Neural cell (in vitro differentiated cells): Measurements from ENCODE around the gene AGBL1. TPM values are rescaled to one million over a fixed set of nuclear protein-coding genes. Genes with fewer than 3 reads are reported as not detected.
A peak's percentile ranks its signal among the peaks of the same experiment; 100 is the strongest.

Experiments
- H2AFZ ChIP-seq: fragments of 200-600, 300-800 bp; sonication (generic), shearing (Covaris generic); 2 replicates; pipeline ENCODE4 v1.6.0; 2014; ENCODE audit warnings: low read depth, mild to moderate bottlenecking, antibody characterized with exemption, low read length, moderate library complexity
- H3F3A ChIP-seq: fragments of 200-600 bp; shearing (Covaris generic); 2 replicates; pipeline ENCODE4 v1.6.1; 2016; ENCODE audit warnings: mild to moderate bottlenecking, moderate library complexity, mixed read lengths, antibody characterized with exemption, low read length; ENCODE audit not compliant: insufficient read depth, poor library complexity, severe bottlenecking
- H3K27ac ChIP-seq: fragments of 200-600, 300-800 bp; sonication (generic), shearing (Covaris generic); 2 replicates; pipeline ENCODE4 v1.5.1; 2014; ENCODE audit warnings: mild to moderate bottlenecking, low read length, moderate library complexity
- H3K27me3 ChIP-seq: fragments of 300-800, 200-600 bp; sonication (generic), shearing (Covaris generic); 2 replicates; pipeline ENCODE4 v1.6.0; 2014; ENCODE audit warnings: mild to moderate bottlenecking, low read depth, low read length, moderate library complexity; ENCODE audit not compliant: insufficient read depth
- H3K36me3 ChIP-seq: fragments of 300-800, 200-600 bp; sonication (generic), shearing (Covaris generic); 2 replicates; pipeline ENCODE4 v1.5.1; 2014; ENCODE audit warnings: mild to moderate bottlenecking, antibody characterized with exemption, low read length, moderate library complexity; ENCODE audit not compliant: insufficient read depth
- H3K4me2 ChIP-seq: fragments of 300-800, 200-600 bp; sonication (generic), shearing (Covaris generic); 2 replicates; pipeline ENCODE4 v1.6.0; 2014; ENCODE audit warnings: mild to moderate bottlenecking, low read length
- H3K4me3 ChIP-seq: fragments of 300-800, 200-600 bp; sonication (generic), shearing (Covaris generic); 2 replicates; pipeline ENCODE4 v1.5.1; 2014; ENCODE audit warnings: mild to moderate bottlenecking, low read length, moderate library complexity
- H3K79me2 ChIP-seq: fragments of 200-600 bp; shearing (Covaris generic); replicated peaks from 2 replicates; pipeline ENCODE4 v1.6.0; 2014; ENCODE audit warnings: mild to moderate bottlenecking, low read length, moderate library complexity; ENCODE audit not compliant: insufficient read depth
- H3K9ac ChIP-seq: fragments of 300-800, 200-600 bp; sonication (generic), shearing (Covaris generic); 2 replicates; pipeline ENCODE4 v1.6.1; 2016; ENCODE audit warnings: mild to moderate bottlenecking, low read length, mixed read lengths
- H3K9me2 ChIP-seq: fragments of 200-600 bp; shearing (Covaris generic); 2 replicates; pipeline ENCODE4 v1.6.1; 2016; ENCODE audit warnings: mild to moderate bottlenecking, low read length, mixed read lengths; ENCODE audit not compliant: insufficient read depth
- H3K9me3 ChIP-seq: fragments of 200-600, 300-800 bp; sonication (generic), shearing (Covaris generic); 2 replicates; pipeline ENCODE4 v1.6.1; 2016; ENCODE audit warnings: mild to moderate bottlenecking, mixed run types, low read length, moderate library complexity, mixed read lengths
- H4K20me1 ChIP-seq: fragments of 200-600 bp; shearing (Covaris generic); 2 replicates; pipeline ENCODE4 v1.6.1; 2016; ENCODE audit warnings: mild to moderate bottlenecking, mixed run types; ENCODE audit not compliant: insufficient read depth
- CTCF ChIP-seq: fragments of 450-650 bp; IDR thresholded peaks from 2 replicates; pipeline ENCODE4 v1.5.1; 2014; ENCODE audit warnings: antibody characterized with exemption, mild to moderate bottlenecking, moderate library complexity; ENCODE audit not compliant: poor library complexity, severe bottlenecking
- EP300 ChIP-seq: fragments of 450-650 bp; conservative IDR thresholded peaks from 2 replicates; pipeline ENCODE4 v1.6.1; 2014; ENCODE audit warnings: antibody characterized with exemption, mild to moderate bottlenecking, moderate library complexity; ENCODE audit not compliant: poor library complexity, severe bottlenecking
- EZH2 ChIP-seq: fragments of 200-600, 300-800 bp; shearing (Covaris generic), sonication (generic); IDR thresholded peaks from 2 replicates; pipeline ENCODE4 v1.6.1; 2014; ENCODE audit warnings: antibody characterized with exemption, low read length, borderline replicate concordance, mild to moderate bottlenecking; ENCODE audit not compliant: insufficient read depth, poor library complexity, severe bottlenecking
- MXI1 ChIP-seq: fragments of 450-650 bp; conservative IDR thresholded peaks from 2 replicates; pipeline ENCODE4 v1.6.1; 2014; ENCODE audit warnings: antibody characterized with exemption, mild to moderate bottlenecking; ENCODE audit not compliant: poor library complexity, severe bottlenecking
- POLR2AphosphoS5 ChIP-seq: IDR thresholded peaks from 2 replicates; pipeline ENCODE4 v1.6.1; 2012
- RAD21 ChIP-seq: fragments of 450-650 bp; conservative IDR thresholded peaks from 2 replicates; pipeline ENCODE4 v1.6.1; 2014; ENCODE audit warnings: antibody characterized with exemption, mild to moderate bottlenecking, moderate library complexity
- REST ChIP-seq: IDR thresholded peaks from 2 replicates; pipeline ENCODE4 v1.6.1; 2012; ENCODE audit warnings: borderline replicate concordance
- SMC3 ChIP-seq: fragments of 450-650 bp; conservative IDR thresholded peaks from 2 replicates; pipeline ENCODE4 v1.6.1; 2014; ENCODE audit warnings: antibody characterized with exemption, mild to moderate bottlenecking, moderate library complexity; ENCODE audit not compliant: poor library complexity
- TAF1 ChIP-seq: IDR thresholded peaks from 2 replicates; pipeline ENCODE4 v1.6.1; 2012; ENCODE audit warnings: low read depth
- polyA plus RNA-seq: library from polyadenylated mRNA; depleted of rRNA; stranded (reverse); fragments of >200 nt; gene quantifications from 2 replicates; pipeline ENCODE4 v1.2.3, GENCODE V29; 2014

AGBL1 gene
- polyA plus RNA-seq, 1 donor from 2014 or later: 0.12 TPM

- Histone ChIP-seq H3K27ac (no peak overlapping the region), H3K4me2 (no peak overlapping the region), H2AFZ (no peak overlapping the region), H4K20me1 (no peaks in the 10 kb centered on the region), H3K79me2 (no peaks in the 10 kb centered on the region), H3K9ac (no peak overlapping the region), H3K9me3 (no peaks in the 10 kb centered on the region), H3K36me3 (no peaks in the 10 kb centered on the region), H3K9me2 (no peaks in the 10 kb centered on the region), H3F3A (no peaks in the 10 kb centered on the region), H3K4me3 (no peak overlapping the region), H3K27me3 (no peaks in the 10 kb centered on the region)
- TF ChIP-seq CTCF (peak; percentile 70), SMC3 (peak; percentile 78), REST (no peak), RAD21 (peak; percentile 77)
Measured at GRCh38 chr15:86915811-86916331, 836.2 kb downstream of the AGBL1 start.

GRCh38 chr15:86916671-86917360 lies 837.1 kb downstream of the AGBL1 start:
- H4K20me1 ChIP-seq: no peaks in the 10 kb centered on the region
- H3K27ac ChIP-seq: no peak overlapping the region
- no peaks in the 10 kb centered on the region for H3K9me3 ChIP-seq
- no peaks in the 10 kb centered on the region for H3K9me2 ChIP-seq
- H3K27me3 ChIP-seq: no peaks in the 10 kb centered on the region
- H3K4me2 ChIP-seq: no peak overlapping the region
- H3K79me2 ChIP-seq: no peaks in the 10 kb centered on the region
- TF ChIP-seq EZH2 (no peak), TAF1 (no peak), MXI1 (no peak), REST (no peak), CTCF (no peak), EP300 (no peak), SMC3 (no peak), RAD21 (no peak), POLR2AphosphoS5 (no peak)
- H3K36me3 ChIP-seq: no peaks in the 10 kb centered on the region
- no peak overlapping the region for H2AFZ ChIP-seq
- H3K4me3 ChIP-seq: no peak overlapping the region
- no peak overlapping the region for H3K9ac ChIP-seq
- no peaks in the 10 kb centered on the region for H3F3A ChIP-seq
